GM19239 (cell line): ENCODE results near the gene SNRPA1.
A peak's percentile ranks its signal among the peaks of the same experiment; 100 is the strongest.

Experiments
- DNase-seq: peaks from one replicate; pipeline ENCODE4 v3.0.0; 2011; ENCODE audit warnings: low spot score; ENCODE audit not compliant: insufficient read length
- FAIRE-seq: peaks from 2 replicates; lab custom pipeline; 2011; peaks lifted over from hg19 to GRCh38; lab: Jason Lieb, UNC

The SNRPA1 gene

DNA sequence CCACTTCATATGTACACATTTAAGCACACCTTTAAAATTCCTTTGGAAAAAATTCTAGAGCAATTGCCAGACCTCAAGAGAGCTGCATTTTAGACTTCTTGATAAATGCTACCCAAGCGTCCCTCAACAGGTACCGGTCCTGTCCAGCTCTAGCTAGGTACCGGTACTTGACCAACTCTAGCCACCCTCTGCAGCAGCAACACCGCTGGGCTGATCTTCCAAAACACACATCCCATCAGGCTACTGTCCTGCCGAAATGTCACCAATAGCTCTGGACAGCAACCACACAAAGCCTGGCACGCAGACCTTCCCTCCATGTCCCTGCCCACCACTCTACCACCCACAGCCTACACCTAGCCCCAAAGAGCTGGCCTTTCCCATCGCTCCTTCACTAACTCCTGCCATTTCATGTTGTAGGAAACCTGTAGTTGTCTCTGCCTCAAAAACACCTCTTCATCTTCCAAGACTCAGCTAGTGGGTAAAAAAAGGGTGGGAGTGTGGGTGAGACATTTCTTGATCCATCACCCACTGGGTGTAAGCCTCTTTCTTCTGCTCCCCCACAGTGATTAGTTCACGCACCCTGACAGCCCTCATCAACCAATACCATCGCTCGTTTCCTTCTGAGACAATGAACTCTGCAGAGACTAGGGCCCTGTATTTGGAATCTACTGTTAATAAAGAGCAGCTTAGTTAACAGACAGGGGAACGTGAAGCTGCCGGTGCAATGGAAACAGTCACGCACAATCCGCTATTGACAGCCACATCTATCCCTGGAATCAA lies 50.0 kb downstream of the SNRPA1 start:
- DNase-seq (no peak), FAIRE-seq (no peak)

- FAIRE-seq = no peak
- DNase-seq = no peak
Observed at GRCh38 chr15:101244036-101244781, 50.8 kb downstream of the SNRPA1 start.

DNA sequence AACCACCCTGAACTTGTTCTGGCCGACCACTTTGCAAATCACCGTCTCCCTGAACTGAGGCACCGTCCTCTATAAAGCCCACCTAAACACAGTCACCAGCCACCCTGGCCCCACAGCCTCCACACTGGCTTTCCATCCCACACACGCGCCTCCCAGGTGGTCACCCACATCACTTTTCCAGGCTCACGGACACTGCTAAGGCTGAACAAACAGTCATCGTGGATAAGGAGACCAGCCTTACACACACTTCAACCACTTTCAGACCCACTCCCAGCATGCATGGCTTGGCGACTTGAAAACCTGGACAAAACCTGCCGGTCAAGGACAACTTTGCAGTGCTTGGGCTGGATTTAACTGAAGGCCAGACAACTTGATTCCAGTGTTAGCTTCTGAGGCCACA lies 51.6 kb downstream of the SNRPA1 start:
- FAIRE-seq (no peak), DNase-seq (no peak)

DNA sequence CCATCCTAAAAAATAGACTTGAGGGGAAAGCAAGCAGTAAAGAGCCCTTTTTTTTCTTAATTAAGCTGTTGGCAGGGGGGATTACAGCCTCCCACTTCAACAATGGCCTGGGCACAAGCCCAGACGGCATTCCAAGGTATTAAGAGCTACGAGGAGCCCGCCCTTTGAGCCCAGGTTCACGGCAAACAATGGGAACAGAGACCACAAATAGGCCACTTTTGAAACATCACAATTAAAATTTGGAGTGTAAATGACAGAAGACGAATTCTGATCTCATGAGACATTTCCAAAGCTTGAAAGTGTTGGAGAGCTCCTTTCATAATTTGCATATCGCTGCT lies 52.1 kb downstream of the SNRPA1 start:
- FAIRE-seq = no peak
- no peak for DNase-seq

DNA sequence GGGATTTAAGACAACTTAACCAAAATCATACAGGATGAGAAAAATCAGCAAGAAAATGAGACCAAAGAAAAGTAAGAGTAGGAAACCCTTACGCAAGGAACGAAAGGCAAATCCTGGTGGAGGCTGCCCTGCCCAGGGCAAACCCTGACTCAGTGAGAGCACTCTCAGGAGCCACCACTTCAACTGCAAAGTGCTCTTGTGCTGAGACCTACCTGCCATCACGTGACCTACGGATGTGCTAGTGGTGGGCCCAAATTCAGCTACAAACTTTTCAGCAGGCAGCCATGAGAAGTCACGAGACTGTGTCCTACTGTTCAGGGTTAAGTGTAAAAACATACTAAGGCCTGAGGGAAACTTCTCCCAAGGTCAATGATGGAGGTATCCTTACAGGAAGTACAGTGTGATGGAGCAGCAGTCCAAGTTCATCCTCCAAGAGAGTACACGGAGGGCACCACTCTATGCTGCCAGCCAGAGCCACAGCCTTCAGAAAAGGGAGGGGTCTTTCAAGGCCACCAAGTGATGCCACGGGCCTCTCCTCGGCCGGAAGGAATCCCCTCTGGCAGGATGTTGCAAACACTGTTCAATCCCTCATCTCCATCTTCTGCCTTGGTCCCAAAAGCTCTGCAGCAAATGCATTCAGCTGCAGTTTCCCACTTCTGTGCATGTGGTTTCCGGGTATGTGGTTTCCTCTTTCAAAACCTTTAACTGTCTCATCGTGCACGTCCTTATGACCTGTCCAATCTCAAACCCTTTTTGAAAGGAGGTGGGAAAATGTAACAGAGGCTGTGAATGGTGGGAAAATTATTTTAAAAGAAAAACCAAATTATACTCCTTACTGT lies 52.7 kb downstream of the SNRPA1 start:
- peak; percentile 63 for DNase-seq
- FAIRE-seq = peak; percentile 93

- no peak for DNase-seq
- no peak for FAIRE-seq
Observed at GRCh38 chr15:101240358-101240757, 54.7 kb downstream of the SNRPA1 start.

GRCh38 chr15:101239724-101240136 lies 55.3 kb downstream of the SNRPA1 start:
- no peak for DNase-seq
- peak; percentile 84 for FAIRE-seq

- FAIRE-seq (no peak), DNase-seq (no peak)
Observed at GRCh38 chr15:101237251-101237650, 57.8 kb downstream of the SNRPA1 start.

GRCh38 chr15:101233651-101234280 lies 61.3 kb downstream of the SNRPA1 start:
- DNase-seq (no peak), FAIRE-seq (no peak)

- DNase-seq = no peak
- no peak for FAIRE-seq
Observed at GRCh38 chr15:101232677-101233076, 62.4 kb downstream of the SNRPA1 start.
